SIG-M5 treated with dmso at 0.1 percent for 504 hours (cell line): Measurements from ENCODE around the gene CD55.
A peak's percentile ranks its signal among the peaks of the same experiment; 100 is the strongest.

Experiments used
- DNase-seq: peaks from one replicate; lab custom pipeline; 2025; ENCODE audit not compliant: unreplicated experiment; lab: John Stamatoyannopoulos, UW

The CD55 gene

DNA sequence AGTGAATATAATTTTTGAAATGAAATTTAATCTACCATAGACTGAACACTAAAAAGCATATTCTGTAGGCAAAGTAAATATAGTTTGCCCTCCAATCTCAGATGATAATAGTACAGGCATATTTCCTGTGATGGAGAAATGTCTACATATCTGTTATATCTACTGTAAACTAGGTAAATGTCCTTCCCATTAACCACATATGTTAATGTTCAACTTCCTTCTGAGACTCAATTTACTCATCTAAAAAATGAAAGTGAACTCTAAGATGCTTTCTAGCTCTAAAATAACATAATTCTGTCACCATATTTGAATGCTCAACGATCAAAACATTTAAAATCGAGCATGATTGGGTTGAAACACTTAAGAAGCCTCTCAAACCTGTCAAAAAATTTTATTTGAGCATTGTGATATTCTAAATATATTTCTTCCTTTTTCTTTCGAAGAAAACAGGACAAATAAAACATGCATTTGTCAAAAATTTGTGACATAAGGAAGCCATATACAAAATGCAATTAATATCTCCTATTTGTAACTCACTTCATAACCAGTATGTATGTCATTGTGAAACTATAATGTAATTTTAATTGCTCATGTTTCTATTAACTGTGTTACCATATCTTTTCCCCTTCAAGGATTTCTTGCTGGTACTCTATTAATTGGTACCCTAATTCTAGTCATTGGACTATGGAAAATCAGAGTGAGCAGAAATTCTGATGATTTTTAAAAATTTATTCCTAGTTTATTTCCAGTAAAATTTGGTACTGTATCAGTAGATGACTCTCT lies 34.2 kb downstream of the CD55 start:
- DNase-seq = no peak

- no peak for DNase-seq
These were observed 39.6 kb downstream of the CD55 start for GRCh38 chr1:207361029-207361428.

DNA sequence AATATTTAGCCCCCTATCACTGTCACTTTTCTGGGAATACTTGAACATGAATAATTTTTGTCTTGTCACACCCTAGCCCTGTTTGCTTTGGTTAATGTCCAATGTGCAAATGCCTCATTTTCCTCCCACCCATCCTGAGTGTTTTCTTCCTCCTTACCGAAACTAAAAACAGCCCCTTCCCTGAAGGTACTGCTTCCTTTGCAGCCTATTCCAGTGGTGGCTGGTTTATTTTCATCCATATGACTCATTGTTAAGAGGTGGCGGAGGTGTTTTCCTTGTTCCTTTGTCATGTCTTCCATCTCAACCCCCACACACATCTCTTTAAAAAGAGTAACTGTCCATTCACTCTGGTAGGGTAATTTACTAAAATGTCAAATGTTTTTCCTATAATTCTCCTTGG lies 40.4 kb downstream of the CD55 start:
- DNase-seq = no peak

DNA sequence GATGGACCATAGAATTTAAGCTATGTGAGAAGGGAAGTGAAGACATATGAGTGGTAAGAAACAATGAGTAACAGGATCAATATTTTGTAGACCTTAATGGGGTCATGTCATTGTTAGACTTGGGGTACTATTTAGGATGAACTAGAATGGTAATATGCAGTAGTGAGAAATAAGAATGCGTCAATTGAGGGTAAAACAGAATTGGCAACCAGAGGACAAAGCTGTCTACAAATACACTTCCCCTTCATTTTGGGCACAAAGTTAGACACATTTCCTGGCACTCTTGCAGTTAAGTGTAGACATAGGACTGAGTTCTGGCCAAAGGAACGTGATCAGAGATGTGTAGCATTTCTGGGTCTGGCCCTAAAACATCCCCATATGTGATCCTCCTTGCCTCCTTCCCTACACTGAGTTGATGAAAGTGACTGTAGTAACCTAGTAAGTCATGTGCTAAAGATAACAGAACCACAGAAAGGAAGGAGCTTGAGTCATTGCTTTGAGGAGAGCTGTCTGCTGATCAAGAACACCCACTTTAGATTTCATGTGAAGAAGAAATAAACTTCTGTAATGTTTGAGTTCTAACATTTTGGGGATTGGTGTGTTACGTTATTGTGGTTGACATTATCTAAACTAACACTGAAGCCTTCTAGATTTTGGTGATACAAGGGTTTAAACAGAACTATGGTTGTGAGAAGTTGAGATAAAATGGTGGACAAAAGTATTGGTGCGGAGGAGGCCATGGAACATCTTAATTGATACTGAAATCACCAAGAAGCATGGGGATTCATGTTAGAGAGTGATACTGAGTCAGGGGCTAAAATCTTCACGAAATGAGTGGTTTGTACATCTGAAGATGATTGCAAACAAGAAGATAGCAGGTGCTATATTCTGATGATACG lies 41.7 kb downstream of the CD55 start:
- peak; percentile 45 for DNase-seq

GRCh38 chr1:207363871-207364270 lies 42.4 kb downstream of the CD55 start:
- DNase-seq = no peak

DNA sequence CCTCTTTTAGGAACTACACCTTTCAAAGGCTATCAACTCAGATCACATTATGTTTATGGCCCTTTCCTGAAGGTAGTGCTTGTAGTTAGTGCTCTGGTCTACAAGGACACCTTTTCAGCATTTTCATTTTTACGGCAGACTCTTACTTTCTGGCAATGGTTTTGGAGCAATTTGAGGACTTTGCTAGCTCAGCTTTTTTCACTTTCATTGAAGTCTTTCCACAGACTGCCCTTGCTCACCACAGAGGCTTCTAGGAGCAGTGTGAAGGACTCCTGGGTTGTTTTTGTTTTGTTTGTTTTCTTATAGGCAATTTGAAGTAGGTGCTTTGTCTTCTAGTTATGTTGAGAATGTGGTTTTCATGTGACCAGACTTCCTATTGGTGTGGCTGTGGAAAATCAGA lies 43.1 kb downstream of the CD55 start:
- no peak for DNase-seq

DNA sequence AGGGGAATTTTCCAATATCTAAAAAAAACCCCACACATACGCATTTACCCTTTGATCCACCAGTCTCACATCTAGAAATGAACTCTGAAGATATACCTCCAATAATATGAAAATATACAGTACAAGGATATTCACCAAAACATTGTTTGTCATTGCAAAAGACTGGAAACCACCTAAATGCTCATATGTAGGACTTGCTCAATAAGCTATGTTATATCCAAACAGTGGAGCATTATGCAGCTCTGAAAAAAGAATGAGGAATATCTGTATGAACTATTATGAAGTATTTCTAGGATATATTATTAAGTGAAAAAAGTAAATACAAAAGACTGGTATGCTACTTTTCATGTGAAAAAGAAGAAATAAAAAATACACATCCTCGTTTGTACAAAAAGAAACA lies 43.6 kb downstream of the CD55 start:
- DNase-seq = no peak

DNA sequence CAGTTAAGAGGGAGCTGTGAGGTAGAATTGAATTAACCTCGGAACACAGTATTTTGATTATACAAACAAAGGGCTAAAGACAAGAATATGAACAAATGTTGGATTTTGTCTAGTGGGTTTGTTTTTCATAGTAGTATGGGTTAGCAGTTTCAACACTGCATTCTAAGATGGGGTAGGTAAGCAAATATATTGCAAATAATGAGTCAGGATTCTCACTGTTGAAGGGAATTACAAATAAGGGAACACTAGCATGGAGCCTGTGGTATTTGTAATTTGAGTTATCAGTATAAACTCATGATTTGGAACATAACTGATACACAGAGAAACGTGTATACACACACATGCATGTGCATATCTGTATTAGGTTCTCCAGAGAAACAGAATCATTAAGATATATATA lies 44.5 kb downstream of the CD55 start:
- DNase-seq = no peak

DNA sequence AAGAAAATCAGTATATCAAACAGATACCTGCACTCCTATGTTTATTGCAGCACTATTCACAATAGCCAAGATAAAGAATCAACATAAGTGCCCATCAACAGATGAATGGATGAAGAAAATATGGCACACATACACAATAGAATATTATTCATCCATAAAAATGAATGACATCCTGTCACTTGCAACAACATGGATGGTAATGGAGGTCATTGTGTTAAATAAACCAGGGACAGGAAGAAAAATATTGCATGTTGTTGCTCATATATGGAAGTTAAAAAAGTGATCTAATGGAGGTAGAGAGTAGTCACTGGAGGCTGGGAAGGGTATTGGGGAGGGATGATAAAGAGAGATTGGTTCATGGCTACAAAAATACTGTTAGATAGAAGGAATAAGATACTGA lies 67.2 kb downstream of the CD55 start:
- no peak for DNase-seq

DNA sequence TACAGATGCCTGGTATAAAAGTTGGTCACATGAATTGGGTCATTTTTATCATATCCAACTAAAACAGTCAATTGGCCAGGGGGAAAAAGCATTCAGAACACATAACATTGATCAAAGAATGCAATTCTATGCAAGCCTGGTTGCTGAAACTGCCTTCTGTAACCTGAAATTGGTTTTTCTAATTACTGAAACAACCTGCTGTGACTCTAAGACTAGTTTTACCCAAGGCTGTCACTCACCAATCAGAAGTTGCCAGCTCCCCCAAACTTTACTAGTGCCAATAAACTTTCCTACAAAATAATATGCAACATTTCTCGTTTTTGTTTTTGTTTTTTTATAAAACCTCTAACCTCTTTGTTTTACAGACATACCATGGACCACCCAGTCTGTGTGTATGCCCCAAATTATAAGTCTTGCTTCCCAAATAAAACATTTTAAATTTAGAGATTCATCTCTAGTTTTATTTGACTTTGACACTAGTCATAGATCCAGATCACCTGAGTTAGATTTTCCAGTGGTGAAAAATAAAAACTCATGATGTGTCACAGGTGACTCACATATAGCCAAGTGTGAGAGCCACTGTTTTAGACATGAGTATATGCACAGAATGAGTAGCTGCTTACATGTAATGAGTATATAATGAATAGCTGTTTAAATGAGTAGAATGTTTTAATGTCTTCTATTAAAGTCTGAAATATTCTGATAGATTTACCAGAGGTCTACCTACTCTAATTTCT lies 68.4 kb downstream of the CD55 start:
- peak; percentile 14 for DNase-seq

DNA sequence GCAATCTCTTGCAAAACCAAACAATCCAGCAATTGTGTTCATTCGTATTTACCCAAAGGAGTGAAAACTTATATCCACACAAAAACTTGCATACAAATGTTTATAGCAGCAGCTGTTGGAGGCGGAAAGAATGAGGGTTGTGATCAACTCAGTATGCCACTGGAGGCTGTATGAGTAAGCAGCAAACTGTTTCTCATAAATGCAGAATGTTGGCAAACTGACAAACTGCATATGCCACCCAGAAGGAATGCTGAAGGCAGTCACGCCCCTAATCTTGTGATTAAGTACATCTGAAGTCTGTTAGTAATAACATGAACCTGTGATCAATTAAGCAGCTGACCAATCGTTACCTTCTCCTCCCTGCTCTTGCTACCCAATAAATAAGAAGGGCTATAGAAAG lies 72.1 kb downstream of the CD55 start:
- DNase-seq = peak; percentile 51

GRCh38 chr1:207396168-207396746 lies 74.8 kb downstream of the CD55 start:
- no peak for DNase-seq

- DNase-seq = no peak
These were observed 76.0 kb downstream of the CD55 start for GRCh38 chr1:207397525-207397926.

GRCh38 chr1:207398986-207399385 lies 77.5 kb downstream of the CD55 start:
- DNase-seq = no peak

DNA sequence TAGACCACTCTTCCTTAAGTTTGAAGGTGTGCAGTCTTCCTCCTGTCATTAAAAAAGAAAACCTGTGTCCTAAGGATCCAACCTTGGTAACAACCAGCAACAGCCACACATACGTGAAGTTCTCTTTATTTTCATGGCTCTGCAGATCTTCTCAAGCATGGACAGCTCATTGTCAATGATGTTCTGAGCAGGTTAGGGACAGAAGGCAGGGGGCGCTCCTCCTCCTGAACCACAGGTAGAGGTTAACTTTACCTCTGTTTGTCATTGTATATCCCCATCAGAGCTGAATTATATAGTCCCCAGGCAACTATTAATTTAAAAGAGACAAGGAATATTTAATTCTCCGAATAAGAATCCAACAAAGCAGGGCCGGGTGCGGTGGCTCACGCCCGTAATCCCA lies 80.1 kb downstream of the CD55 start:
- no peak for DNase-seq

GRCh38 chr1:207402744-207403143 lies 81.3 kb downstream of the CD55 start:
- no peak for DNase-seq

- peak; percentile 91 for DNase-seq
These were observed 83.5 kb downstream of the CD55 start for GRCh38 chr1:207404849-207405525.

DNA sequence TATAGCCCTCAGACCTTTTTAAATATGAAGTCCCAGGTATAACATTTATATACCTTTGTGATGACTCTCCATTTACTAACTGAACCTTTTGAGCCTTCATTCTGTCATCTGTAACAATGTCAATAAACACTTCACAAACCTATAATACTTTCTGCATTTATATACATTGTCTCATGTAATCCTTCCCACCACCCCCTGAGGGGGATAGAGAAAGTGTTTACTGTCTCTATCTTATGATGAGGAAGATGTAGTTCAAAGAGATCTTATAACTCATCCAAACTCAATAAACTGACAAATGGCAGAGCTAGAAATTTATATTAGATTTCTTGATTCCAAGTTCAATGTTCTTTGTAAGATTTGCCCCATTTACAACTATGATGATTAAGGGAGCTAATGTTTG lies 84.3 kb downstream of the CD55 start:
- DNase-seq = no peak

GRCh38 chr1:207407655-207408260 lies 86.3 kb downstream of the CD55 start:
- peak; percentile 80 for DNase-seq
